GM18499 (cell line): ENCODE data around the gene HHIPL1.

Experiments
- ATAC-seq: cut with Tn5 transposase; IDR thresholded peaks from one replicate; pipeline ENCODE4 v1.9.1; 2021; ENCODE audit warnings: moderate number of reproducible peaks; ENCODE audit not compliant: insufficient read depth, unreplicated experiment

Gene HHIPL1

DNA sequence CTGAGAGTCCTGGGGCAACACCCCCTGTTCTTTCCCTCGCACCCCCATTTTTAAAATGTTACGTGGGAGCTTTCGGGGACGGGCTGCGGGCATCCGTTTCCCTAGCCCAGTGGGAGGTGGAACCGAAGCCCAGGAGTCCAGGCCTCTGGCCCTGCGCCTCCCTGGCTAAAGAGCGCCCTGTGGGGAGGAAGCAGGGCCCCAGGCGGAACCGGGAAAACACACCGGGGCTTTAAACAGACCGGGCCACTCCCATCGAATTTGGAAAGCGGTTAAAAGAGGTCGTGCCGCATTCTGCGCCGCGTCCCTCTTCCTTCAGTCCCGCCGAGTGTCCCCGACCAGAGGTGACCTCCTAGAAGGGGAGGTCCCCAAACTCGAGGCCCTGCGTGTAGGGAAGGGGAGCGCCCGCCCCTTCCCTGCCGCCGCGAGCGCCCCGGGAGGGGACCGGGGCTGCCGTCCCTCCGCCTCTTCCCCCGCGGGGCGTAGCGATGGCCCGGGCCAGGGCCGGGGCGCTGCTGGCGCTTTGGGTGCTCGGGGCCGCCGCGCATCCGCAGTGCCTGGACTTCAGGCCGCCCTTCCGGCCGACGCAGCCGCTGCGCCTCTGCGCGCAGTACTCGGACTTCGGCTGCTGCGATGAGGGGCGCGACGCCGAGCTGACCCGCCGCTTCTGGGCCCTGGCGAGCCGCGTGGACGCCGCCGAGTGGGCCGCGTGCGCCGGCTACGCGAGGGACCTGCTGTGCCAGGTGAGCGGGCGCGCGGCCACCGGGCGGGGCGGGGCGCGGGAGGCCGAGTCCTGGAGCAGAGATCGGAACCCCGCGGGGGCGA lies at the start of gene HHIPL1:
Gene HHIPL1 (plus strand): TSS at position 407 of the 822 bp plus-strand sequence. CDS start 79 bp downstream, at position 486.
- ATAC-seq, result no peak

DNA sequence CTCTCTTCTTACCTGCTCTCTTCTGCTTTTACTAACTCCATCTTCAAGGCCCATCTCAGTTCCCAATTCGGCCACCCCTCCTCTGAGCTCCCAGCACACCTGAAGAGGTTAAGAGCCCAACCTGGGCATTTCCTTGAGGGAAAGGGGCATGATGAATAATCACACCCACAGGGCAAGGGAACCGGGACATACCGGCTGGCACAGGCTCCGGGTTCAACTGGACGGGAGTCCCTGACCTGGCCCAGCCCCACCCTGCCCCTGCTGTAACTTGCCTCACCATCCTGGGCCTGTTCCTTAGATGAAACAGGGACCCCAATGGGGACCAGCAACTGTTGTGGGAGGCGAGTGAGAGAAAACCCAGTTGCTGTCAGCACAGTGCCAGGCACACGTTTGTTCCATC lies 49.4 kb upstream of the HHIPL1 start:
- no peak for ATAC-seq

DNA sequence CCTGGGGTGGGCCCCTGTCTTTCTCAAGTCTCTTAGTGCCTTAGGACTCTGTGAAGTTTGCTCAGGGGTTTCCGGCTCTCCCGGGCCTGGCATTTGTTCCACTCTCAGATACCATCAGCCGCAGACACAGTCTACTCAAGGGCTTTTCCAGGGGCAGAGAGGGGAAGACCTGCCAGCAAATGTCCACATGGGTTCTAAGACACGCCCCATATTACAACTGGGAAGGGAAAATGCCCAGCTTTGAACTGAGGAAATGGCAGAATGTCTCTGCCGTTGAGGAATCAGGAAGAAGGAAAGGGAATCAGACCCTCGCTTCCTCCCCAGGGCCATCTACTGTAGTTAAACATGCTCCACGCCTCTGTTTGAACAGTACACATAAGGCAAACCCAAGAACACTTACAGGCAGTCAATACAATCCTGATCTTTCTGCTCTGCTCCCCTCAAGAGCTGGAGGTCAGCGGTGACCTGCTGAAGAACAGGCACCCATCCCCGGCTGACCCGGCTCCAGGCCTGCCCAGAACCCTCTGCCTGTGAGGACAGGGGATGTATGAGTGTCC lies 48.8 kb upstream of the HHIPL1 start:
- no peak for ATAC-seq

DNA sequence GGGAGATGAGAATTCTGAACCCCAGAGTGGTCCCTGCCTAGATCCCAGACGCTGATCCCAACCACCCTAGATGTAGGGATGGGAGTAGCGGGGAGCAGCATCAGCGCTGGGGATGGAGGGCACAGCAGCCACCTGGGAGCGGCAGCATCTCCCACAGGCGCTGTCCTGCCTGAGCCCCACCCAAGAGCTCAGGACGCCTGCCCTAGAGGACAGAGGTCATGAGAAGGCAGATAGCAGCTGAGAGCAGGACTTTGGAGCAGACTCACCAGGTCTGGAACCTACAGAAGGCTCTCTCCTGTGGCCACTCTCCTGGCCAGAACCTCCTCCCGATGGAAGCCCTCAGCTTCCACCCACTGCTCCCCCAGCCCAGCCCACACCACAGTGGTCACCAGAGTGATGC lies 48.2 kb upstream of the HHIPL1 start:
- no peak for ATAC-seq

DNA sequence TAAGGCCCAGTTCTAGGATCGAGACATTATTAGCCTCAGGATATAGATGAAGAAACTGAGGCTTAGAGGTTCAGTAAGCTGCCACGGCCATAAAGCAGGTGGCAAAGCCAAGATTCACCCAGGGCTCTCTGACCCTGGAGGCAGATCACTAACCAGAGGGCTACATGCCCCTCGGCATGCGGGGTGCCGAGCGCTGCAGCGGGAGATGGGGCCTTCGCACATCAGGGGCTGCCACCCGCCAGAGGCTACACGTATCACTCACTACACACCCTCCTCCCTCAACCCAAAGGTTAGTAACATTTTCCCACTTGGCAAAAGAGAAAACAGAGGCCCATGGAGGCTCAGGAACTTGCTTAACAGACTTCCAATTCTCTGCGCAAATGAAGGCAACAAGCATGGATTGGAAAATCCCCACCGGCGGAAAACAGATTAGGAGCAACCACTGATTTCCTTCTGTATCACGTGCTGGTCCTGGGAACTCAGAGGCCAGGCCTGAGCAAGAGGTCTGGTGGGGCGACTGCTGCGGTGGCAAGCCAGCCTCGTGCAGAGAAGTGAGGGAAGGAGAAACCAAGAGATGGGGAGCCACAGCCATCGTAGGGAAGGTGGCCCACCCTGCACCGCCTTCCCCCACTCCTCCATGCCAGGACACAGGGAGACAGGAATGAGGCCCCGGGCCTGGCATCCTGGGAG lies 46.9 kb upstream of the HHIPL1 start:
- no peak for ATAC-seq

DNA sequence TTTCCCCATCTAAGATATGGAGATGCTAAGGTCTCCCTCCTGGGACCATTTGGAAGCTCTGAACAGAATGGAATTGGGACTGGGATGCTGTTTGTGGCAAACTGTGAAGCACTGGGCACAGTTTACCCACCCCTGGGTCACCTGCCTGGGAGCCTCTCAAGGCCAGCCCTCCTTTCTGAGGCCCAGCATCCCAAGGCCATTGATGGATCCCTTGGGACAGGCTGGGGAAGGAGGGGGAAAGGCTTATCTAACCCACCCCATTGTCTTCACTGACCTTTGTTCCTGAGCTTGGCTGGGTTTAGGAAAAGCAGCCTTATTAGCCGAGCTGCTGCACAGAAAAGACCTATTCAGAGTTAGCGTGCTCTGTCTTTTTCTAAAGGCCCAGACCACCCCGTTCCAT lies 46.2 kb upstream of the HHIPL1 start:
- no peak for ATAC-seq

GRCh38 chr14:99599393-99599792 lies 45.5 kb upstream of the HHIPL1 start:
- ATAC-seq, result no peak

DNA sequence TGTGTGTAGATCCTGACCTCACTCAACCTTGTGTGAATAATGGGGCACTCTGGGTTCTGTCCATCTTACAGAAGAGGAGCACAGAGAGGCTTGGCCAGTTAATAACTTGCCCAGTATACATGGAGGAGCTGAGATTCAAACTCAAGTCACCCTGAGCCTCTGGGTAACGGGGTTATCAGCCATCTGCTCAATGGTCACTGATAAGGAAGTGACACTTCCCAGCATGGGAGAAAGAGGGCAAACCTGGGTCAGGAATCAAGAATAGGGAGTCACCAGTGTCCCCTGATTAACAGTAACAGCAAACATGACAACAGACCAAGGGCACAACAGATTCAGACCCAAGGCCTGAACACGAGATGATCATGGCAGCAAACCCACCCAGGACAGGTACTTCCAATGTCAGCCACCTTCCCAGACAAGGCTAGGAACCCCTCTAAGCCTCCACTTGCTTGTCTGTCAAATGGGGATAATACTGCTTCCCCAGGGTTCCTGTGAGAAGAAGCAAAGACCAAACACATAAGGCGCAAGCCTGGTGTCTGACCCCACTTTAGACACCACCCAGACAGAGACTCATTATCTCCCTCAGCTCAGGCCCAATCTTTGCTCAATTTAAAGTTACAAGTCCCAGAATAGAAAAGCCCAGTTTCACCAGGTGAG lies 44.6 kb upstream of the HHIPL1 start:
- no peak for ATAC-seq

DNA sequence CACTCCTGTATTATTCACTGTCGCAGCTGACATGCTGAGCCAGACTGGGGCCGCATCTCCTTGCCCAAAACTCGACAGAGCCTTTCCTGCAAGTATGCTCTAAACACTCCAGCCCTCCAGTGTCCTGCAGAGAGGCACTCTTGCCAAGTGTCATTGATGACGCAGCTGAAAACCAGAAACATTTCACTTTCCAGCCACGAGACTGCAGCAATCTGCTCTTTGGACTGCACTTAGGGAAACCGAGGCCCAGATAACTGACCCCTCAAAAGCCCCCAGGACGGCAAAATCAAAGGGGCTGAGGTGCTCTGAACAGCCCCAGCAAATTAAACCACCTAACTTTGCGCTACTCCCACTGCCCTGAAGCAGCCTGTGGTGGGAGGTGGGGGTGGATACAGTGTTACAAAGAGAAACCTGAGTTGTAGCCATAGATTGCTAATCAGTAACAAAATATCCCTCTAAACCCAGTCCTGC lies 43.5 kb upstream of the HHIPL1 start:
- ATAC-seq, result no peak

GRCh38 chr14:99602054-99602787 lies 42.7 kb upstream of the HHIPL1 start:
- no peak for ATAC-seq

- ATAC-seq, result no peak
Measured at GRCh38 chr14:99602788-99603415, 42.0 kb upstream of the HHIPL1 start.

DNA sequence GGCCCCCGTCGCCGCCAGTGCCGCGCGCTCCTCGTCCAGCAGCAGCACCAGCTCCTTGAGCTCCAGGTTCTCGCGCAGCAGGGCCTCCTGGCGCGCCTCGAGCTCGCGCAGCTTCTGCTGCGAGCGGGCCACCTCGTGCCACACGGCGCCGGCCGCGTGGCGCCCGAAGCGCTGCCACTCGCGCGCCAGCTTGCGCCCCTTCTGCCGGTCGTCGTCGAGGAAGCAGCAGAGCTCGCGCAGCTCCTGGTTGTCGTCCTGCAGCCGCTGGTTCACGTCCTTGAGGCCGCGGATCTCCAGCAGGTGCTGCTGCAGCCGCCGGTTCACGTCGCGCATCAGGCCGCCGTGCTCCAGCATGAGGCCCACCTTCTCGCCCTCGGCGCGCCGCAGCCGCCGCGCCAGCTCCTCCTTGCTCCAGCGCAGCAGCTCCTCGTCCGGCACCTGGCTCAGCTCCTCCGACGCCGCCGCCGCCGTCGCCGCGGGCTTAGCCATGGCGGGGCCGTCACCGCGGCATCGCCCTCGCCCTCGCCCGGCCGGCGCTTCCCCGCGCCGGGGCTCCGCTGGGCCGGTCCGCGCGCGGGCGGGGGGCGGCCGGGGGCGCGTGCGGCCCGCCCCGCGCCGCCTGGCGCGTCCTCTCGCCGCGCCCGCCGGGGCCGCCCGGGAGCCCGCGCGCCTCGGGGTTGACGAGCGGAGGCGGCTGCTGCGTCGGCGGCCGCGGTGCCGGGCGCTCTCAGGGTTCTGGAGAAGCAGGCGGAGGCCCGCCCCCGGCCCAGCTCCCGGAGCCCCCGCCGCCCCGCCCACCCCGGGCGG lies 41.3 kb upstream of the HHIPL1 start, which contains the start of gene CCDC85C:
Gene CCDC85C (minus strand): TSS at position 737 of the 807 bp plus-strand sequence. CDS start 248 bp downstream, at position 489.
- ATAC-seq, result no peak

GRCh38 chr14:99604278-99604765 lies 40.6 kb upstream of the HHIPL1 start:
- ATAC-seq, result no peak

GRCh38 chr14:99604766-99605298 lies 40.1 kb upstream of the HHIPL1 start:
- no peak for ATAC-seq

- ATAC-seq, result no peak
Measured at GRCh38 chr14:99605299-99605961, 39.5 kb upstream of the HHIPL1 start.

DNA sequence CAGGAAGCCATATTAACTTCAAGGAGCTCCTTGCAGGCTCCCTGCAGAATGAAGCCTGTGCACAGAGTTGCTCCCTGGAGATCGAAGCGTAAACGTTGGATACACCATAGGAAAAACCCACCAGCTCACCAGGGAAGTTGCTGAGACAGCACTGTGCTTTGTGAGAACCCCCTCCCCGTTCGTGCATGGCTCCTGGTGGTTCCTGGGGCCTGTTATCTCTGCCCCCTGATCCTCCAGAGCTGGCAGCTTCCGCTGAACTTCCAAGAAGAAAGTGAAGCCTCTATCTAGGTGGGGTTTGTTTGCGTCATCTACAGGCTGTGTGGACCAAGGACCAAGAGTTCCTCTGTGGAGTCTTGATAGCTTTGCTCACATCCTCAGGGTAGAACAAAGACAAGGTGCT lies 38.6 kb upstream of the HHIPL1 start:
- ATAC-seq, result no peak

DNA sequence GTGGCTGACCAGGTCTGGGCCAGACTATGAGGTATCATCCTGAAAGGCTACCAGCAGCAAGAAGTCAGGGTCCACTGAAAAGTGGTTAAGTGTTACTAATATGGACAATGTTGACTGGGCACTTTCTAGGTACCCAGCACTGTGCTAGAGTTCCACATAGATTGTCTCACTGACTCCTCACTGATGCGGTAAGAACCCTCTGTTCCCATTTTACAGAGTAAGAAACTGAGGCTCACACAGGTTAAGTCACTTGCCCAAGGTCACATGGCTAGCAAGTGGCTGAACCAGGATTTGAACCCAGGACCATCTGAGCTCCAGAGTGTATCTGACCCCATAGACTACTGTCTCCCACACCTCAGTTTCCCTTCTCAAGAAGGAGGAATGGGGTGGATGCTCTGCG lies 36.3 kb upstream of the HHIPL1 start:
- no peak for ATAC-seq
